Skin of body (tissue), 2 donors: Measurements from ENCODE around the gene HOXA5. TPM values are rescaled to one million over a fixed set of nuclear protein-coding genes. Genes with fewer than 3 reads are reported as not detected.

Source experiments
- DNase-seq: peaks from one replicate; lab custom pipeline; 2025; lab: John Stamatoyannopoulos, UW
- total RNA-seq: library from RNA; depleted of rRNA; stranded (reverse); fragments of >200 nt; gene quantifications from one replicate; pipeline ENCODE4 v1.2.3, GENCODE V29; 2014

Gene HOXA5
- 4.7 TPM for total RNA-seq

- peak; percentile 76 for DNase-seq
Measured at GRCh38 chr7:27143023-27143949, at the start of gene HOXA5. Gene HOXA5 (minus strand): TSS chr7:27143681. CDS start chr7:27143607, 74 bp downstream.

GRCh38 chr7:27192546-27193334 lies 49.3 kb upstream of the HOXA5 start:
- no peak for DNase-seq

GRCh38 chr7:27191833-27192545 lies 48.5 kb upstream of the HOXA5 start:
- DNase-seq: no peak

DNA sequence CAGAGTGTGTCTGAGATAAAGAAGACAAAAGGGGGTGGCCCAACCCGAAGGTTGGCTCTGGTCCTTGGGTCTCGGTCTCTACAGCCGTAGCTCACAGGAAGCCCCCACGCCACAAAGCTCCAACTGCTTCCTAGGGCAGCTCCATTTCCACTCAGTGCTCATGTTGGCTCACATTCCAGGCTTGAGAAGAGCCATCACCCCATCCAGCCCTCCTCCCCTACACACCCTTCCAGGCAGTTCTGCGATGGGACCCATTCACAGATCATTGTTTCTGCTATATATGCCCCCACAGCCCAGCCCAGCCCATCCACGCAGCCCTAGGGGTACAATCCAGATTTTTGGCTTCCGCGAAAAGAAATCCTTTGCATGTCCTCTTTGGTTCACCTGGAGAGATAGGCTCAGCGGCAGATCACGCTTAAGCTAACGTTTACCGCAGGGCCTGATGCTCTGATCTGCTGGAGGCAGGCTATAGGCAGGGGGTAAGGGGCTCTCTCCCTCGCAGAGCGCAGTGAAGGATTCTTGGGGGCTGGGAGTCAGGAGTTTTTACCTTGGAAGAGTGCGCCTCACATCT lies 47.8 kb upstream of the HOXA5 start:
- no peak for DNase-seq

DNA sequence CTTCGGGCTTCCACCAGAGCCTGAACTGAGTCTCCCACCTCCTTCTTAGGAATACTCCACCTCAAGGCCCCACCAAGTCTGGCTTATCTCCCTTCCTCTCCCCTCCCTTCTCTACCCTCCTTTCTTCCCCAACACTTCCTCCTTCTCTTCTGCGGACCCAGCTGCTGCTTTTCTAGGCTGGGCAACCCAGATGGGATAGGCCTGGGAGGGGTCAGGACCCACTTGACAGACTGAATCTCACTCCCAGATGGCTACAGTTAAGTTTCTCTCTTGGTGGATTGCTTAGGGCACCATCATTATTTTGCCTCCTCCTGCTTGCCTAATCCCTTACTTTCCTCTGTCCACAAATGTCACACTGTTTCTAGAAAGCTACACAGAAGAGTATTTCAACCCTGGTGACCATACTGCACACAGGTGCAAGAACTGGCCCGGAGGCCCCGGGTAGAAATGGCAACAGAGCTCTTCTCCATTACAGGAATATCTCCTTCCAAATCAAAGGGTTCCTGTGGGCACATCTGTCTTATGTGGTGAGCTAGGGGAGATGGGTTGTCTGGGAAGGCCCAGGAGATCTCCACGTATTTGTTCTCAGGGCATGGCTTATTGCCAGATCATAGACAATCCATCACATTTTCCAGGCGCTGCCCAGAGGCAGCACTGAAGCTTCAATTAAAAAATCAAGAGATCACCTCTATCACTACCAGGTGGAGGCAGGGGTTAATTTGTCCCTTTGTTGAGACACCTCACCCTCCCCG lies 46.7 kb upstream of the HOXA5 start:
- DNase-seq: no peak

DNA sequence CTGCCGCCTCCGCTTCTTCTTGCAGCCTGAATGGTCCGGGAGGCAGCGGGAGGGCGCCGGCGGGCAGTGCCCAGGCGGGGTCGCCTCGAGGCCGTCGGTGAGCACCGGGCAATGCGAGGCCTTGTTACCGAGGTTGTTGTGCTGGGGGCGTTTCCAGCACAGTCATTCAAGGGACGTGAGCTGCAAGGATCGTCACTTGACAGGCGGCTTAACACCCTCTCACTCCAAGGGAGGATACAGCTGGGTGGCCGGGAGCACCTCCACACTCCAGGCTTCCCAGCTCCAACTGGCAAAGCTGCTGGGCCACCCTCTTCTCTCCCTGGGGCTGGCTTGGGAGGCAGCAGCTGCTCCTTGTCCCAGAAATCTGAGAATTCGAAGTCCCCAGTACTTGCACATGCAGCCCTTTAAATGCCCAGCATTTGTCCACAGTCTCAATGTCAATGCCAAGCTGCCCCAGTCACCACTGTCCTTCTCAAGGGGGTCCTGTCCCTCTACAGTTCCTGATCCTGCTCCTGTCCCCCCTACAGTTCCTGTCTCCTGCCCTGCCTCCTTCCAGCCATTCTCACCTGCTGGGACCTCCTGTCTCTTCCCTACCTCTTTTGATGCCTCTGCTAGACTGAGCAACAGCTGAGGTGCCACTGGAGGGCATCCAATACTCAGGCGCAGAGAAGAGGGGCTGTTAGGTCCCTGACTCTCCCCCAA lies 46.0 kb upstream of the HOXA5 start:
- DNase-seq: no peak

GRCh38 chr7:27188386-27189294 lies 45.2 kb upstream of the HOXA5 start:
- DNase-seq: no peak

GRCh38 chr7:27187475-27188385 lies 44.2 kb upstream of the HOXA5 start:
- no peak for DNase-seq

DNA sequence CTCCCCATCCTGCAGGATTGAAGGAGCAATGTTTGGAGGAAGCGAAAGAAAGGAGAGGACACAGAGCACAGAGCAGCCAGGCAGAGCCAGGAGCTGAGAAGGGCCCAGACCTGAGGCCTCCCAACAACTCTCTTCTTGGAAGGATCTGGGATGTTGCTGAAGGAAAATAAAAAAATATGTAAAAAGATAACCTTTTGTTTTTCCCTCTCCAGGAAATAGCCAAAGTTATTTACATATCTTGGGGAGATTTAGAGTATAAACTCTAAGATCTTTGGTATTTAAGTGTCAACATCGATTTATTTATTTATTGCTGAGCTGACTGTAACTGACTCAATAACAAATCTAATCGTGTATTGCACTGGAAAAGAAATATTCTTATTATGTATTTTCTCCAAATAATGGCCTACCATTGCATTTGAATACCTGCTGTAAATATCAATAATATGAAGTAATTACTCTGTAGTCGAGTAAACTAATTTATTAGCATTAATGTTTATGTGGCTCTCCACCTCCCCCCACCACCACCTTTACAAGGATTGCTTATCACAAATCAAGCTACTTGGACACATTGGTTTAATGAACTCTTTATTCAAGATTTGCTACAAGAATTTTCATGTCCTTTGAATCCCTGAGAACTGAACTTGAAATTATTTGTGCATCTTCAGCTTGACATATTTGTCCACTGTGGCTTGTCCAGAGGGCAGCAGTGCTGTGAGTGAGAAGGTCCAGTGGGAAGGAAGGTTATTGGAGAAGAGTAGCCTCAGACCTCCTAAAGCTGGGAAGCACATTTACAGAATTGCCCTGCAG lies 43.4 kb upstream of the HOXA5 start:
- no peak for DNase-seq

- no peak for DNase-seq
Measured at GRCh38 chr7:27185854-27186667, 42.6 kb upstream of the HOXA5 start.

- DNase-seq: peak; percentile 92
Measured at GRCh38 chr7:27185013-27185853, 41.8 kb upstream of the HOXA5 start, which contains the start of gene HOXA11. Gene HOXA11 (minus strand): TSS chr7:27185232. CDS start chr7:27185144, 88 bp downstream.

- DNase-seq: no peak
Measured at GRCh38 chr7:27184337-27185012, 41.0 kb upstream of the HOXA5 start.

- peak; percentile 46 for DNase-seq
Measured at GRCh38 chr7:27183682-27184336, 40.3 kb upstream of the HOXA5 start.
